GM19455 (cell line): Measurements from ENCODE around the gene C1QTNF1.
"Not testable (repeated sequence)": the region's sequence is repeated elsewhere in the genome, so short reads cannot be mapped to it uniquely, and the experiment has no call there.

Experiments
- ATAC-seq: cut with Tn5 transposase; IDR thresholded peaks from one replicate; pipeline ENCODE4 v1.9.1; 2021; ENCODE audit not compliant: unreplicated experiment

C1QTNF1 gene

DNA sequence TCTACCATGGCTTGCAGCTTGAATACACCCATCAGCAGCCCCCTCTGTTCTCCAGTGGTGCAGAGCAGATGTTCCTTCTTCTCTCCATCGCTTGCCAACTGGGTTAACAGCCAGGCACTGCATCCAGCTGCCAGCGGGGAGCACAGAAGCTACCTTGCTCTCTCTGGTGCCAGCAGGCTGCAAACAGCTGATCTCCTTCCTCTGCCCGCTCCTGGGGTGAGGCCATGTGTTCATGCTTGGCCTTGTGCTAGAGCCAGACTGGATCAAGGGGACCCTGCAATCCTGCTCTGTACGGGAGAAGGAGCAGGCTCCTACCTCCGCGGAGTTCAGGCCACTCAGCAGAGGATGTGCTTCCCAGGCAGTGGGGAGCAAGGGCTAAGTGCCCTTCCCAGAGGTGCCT lies 26.6 kb downstream of the C1QTNF1 start:
- ATAC-seq: no peak

DNA sequence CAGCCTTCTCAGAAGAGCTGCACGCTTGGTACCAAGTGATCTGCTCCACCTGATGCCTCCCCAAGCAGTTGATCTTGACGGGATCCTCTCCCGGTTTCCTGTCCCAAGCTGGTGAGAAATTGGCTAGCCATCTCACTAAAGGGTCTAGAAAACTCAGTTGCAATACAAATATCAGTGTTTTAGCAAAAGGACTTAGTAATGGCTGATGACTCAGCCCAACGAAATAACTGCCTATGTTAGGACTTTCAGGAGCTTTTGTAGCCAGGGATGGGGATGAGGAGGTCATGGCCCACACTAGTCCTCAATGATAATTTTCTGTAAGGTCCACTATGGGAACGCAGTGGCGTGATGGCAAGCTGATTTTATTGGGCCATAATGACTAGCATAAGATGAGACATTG lies 27.3 kb downstream of the C1QTNF1 start:
- ATAC-seq: no peak

DNA sequence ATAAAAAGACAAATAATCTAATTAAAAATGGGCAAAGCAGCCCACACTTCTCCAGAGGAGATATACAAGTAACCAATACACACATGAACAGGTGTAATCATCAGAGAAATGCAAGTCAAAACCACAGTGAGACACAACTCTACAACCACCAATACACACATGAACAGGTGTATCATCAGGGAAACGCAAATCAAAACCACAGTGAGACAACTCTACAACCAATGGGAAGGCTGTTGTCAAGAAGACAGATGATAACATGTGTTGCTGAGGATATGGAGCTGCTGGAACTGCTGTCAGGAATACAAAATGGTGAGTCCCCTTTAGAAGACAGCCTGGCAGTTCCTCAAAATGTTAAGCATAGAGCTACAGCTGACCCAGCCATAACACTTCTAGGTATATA lies 28.2 kb downstream of the C1QTNF1 start:
- ATAC-seq: no peak

DNA sequence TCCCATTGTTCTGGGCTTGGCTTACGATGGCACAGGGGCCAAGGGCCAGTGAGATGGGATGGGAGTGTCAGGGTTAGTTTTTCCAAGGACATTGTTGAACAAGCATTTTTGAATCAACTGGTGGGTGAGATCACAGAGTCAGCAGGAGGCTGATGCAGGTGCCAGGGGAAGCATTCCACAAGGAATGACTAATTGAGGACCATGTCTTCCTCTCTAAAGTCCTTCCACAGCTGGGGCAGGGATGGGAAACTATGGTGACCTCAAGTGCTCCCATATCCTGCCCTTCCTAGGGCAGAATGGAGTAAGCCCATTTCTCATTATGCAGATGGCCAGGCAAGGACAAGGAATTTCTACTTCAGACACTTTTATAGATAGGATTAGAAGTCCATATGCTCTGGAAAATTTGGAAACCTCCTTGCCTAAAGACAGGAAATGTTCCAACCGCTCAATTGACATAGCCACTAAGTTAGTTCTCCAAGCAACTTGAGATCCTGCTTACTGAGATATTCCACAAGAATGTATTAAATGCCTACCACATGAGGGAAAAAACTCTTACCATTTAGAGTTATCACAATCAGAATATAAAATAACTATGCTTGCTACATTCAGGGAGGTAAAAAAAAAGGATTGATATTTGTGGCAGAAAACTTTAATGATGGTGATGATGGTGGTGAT lies 29.4 kb downstream of the C1QTNF1 start:
- no peak for ATAC-seq

DNA sequence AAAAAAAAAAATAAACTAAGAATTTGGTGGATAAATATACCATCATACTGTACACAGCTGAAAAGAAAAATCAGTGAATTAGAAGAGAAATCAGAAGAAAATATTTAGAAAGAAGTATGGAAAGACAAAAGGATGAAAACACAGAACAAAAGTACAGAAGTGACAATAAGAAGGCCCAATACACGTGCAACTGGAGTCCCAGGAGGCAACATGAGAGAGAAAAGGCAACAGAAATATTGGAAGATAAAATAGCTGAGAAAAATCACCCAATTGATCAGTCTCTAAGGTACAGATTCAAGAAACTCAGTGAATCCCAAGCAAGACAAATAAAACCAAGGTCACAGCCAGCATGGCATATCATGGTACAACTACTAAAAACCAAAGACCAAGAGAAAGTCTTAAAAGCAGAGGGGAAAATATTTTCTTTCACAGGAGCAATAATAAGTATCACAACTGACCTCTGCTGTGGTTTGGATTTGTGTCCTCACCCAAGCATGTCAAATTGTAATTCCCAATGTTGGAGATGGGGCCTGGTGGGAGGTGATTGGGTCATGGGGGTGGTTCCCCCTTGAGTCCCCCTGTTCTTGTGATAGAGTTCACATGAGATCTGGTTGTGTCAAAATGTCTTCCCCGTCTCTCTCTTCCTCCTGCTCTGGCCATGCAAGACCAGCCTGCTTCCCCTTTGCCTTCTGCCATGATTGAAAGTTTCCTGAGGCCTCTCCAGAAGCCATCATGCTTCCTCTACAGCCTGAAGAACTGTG lies 30.4 kb downstream of the C1QTNF1 start:
- no peak for ATAC-seq

DNA sequence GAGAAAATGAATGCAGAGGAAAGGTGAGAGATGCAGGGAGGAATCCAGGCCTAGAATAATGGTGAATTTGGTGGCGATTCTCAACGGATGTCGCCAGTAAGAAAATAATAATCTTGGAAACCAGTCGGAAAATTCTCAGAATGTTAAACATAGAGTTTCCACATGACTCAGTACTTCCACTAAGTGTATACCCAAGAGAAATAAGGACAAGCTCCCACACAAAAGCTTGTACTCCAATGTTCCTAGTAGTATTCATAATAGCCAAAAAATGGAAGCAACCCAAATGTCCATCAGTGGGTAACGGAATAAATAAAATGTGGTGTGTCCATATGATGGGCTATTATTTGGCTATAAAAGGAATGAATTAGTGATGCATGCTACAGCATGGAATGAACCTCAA lies 31.2 kb downstream of the C1QTNF1 start:
- ATAC-seq: no peak

DNA sequence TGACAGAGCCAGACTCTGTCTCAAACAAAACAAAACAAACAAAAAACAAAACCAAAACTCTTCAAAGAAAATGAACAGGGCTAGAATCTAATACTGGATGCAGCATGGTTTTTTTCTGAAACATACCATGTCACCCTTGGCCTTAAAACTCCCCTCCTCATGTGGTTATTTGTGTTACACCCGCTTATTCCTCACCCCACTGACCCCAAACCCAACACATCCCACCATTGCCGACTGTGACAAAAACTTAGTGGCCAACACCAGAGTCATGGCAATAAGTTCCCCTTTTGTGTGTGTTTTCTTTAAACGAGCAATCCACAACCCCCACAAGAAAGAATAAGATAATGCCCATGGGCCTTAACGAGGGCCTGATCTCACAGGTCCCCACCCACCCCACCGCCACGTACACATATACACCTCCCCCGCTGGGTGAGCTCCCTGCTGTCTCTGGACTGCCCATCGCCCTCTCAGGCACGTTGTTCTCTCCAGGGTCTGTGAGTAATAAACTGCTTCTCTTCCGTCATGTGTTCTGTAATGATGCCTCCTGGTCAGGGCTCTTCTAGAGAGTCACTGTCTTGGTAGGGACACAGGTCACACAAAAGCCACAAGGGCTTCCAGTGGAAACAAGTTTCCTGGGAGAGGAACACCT lies 33.9 kb downstream of the C1QTNF1 start:
- no peak for ATAC-seq

DNA sequence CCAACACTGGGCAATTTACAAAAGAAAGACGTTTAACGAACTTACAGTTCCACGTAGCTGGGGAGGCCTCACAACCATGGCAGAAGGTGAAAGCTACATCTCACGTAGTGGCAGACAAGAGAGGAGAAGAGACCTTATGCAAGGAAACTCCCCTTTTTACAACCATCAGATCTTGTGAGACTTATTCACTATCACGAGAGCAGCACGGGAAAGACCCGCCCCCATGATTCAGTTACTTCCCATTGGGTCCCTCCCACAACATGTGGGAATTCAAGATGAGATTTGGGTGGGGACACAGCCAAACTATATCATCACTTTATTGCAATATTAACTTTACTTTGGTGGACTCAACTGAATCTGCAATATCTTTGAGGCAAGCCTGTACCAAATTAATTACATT lies 38.7 kb downstream of the C1QTNF1 start:
- no peak for ATAC-seq

DNA sequence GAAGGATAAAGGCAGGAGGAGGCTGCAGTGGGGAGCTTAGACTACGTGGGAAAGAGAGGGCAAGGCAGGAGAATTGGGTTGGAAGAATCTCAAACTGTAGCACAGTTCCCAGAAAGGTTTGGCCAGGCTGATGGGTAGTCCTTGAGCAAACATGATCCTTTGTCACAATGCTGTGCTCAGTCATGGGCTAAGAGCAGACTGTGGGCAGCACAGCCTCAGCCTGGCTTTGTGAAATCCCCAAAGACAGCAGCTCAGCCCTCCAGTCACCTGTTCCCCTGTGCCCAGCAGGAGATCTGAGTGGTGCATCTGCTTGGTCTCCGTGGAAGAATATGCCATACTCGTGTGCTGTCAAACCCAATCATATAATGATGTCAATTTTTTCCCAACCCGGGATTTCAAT lies 40.1 kb downstream of the C1QTNF1 start:
- no peak for ATAC-seq

DNA sequence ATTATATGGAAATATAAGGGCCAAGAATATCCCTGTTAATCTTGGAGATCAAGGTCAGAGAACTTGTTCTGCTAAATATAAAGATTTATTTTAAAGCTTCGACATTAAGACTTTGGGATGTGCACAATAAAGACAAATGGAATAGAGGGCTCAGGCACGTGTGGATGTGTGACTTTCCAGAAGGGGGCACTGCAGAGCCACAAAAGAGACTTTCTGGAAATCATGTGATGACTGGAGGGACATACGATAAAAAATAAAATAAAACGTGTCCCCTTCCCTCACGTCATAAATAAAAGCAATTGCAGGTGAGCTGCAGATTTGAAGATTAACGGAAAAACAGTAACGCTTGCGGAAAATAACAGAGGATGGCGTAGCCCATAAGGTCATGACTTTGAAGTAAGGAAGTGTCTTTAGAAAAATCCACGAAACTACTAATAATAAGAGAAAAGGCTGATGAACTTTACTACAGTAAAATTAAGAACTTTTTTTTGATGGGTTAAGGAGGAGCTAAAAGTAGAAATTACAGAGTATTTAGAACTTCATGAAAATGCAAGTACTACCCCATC lies 41.2 kb downstream of the C1QTNF1 start:
- no peak for ATAC-seq

DNA sequence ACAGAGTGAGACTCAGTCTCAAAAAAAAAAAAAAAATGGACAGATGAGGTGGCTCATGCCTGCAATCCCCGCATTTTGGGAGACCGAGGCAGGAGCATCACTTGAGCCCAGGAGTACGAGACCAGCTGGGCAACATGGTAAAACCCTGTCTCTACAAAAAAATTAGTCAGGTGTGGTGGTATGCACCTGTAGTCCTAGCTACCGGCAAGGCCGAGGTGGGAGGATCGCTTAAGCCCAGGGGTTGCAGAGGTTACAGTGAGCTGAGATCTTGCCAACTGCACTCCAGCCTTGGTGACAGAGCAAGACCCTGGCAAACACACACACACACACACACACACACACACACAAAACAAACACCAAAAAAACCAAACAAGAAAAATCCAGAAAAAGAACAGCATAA lies 43.0 kb downstream of the C1QTNF1 start:
- no peak for ATAC-seq

DNA sequence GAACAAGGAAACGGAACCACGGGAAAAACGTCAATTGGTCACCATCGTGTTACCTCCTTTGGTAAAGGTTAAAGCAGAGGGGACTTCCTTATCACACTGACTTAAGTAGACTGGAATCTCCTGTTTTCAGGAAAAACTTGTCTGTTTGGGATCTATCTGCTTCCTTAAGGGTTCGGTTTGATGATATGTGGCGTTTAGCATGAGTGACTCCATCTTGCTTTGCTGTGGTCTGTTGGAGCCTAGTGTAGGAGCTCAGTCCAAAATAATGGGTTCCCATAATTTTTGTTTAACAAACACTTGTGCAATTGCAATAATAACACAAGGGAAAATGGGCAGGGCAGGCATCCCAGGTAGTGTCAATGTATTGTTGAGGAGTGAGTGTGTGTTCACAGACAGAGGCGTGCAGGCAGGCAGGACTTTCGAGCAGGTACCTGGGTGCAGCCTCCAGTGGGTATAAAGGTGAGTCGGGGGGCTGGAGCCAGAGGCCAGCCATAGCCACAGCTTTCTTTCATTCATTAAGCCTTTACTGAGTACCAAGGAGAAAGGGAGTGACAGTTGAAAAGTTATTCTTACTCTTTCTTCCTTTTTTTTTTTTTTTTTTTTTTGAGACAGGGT lies 46.4 kb downstream of the C1QTNF1 start:
- no peak for ATAC-seq

DNA sequence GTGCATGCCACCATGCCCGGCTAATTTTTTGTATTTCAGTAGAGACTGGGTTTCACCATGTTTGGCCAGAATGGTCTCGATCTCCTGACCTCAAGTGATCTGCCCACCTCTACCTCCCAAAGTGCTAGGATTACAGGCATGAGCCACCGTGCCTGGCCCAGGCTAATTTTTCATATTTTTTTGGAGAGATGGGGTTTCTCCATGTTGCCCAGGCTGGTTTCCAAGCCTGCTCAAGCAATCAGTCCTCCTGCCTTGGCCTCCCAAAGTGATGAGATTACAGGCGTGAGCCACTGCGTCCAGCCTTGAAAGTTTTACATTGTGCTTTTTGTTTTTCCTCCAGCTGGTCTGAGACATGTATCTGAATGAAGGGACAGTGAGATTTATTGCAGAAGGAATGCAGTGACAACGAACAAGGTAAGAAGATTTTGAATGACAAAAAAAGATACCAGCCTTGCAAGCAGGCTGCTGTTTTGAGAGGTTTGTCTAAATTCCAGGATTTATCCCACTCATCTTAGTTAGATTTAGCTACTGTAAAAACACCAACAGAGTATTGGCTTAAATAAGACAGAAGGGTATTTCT lies 47.3 kb downstream of the C1QTNF1 start:
- no peak for ATAC-seq

DNA sequence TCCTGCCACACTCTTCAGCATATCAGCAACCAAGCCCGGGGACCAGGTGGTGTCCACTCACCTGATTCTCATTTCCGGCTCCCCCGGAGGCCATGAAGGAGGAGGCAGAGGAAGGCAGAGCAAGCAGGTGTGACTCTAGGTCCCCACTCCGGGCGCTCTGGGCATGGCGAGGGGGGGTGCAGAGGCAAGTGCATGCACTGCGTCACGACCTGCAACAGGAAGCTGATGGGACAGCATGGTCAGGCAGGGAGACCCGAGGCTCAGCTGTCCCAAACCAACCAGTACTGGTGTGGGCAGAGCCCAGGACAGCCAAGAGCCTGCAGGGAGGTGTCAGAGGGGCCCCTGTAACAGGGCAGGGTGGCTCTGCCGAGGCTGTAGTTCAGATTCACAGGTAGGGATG lies 48.6 kb downstream of the C1QTNF1 start:
- no peak for ATAC-seq

DNA sequence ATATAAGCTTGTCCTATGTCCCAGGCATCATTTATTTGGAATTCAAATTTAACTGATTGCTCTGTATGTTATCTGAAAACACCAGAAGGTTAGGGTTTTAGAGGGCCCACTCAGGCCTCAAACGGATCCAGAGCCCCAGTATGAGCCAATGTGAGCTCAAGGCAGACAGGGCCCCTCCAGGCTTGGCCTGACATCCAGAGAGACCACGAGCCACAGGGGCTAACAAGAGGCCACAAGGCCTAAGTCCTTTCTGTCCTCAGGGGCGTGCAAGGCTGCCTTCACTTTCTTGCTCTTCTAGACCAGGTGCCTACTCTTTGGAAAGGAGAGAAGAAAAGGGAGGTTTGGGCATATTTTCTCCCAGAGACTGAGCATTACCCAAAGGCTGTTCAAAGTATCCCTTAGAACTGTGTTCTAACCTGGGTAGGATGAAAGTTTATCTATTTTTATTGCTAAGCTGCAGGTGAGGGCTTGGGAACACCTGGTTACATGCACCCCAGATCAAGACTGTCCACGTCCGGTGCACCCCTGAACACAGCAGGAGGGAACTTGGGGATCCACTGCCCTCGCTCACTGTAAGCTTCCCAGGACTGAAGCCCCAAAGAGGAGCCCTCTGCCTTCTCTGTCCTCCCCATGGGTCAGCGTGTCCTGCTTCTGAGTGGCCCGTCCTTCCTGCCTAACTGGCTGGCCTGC lies 49.2 kb downstream of the C1QTNF1 start:
- ATAC-seq: no peak

DNA sequence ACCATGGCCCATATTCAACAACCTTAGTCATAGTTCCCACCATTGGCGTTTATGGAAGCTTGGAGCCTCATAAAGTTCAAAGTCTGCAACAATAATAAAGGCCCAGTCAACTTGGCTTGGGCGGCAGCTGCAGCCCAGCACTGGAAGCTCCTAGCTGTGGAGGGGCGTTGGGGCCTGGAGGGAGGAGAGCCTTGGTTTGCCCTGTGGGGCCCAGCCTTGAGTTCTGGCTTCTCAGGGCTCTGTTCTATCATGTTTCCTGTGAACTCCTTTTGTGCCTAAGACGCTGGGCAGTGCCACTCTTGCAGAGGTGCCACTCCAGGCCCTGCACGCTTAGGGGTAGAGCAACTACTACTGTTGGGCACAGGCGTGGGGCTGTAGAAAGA lies 49.7 kb downstream of the C1QTNF1 start:
- ATAC-seq: no peak

DNA sequence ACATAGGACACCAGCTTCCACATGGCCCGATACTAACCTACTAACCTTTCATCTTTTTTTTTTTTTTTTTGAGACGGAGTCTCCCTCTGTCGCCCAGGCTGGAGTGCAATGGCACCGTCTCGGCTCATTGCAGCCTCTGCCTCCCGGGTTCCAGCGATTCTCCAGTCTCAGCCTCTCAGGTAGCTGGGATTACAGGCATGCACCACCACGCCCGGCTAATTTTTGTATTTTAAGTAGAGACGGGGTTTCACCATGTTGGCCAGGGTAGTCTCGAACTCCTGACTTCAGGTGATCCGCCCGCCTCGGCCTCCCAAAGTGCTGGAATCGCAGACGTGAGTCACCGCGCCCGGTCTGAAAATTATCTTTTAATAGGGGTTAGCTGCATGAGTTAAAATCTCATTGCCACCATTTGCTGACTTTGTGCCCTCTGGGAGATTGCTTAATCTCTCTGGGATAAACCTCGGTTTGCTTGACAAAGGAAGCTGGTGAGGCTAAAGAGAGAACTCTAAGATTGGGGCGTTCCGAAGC lies 50.2 kb downstream of the C1QTNF1 start:
- ATAC-seq: not testable (repeated sequence)

DNA sequence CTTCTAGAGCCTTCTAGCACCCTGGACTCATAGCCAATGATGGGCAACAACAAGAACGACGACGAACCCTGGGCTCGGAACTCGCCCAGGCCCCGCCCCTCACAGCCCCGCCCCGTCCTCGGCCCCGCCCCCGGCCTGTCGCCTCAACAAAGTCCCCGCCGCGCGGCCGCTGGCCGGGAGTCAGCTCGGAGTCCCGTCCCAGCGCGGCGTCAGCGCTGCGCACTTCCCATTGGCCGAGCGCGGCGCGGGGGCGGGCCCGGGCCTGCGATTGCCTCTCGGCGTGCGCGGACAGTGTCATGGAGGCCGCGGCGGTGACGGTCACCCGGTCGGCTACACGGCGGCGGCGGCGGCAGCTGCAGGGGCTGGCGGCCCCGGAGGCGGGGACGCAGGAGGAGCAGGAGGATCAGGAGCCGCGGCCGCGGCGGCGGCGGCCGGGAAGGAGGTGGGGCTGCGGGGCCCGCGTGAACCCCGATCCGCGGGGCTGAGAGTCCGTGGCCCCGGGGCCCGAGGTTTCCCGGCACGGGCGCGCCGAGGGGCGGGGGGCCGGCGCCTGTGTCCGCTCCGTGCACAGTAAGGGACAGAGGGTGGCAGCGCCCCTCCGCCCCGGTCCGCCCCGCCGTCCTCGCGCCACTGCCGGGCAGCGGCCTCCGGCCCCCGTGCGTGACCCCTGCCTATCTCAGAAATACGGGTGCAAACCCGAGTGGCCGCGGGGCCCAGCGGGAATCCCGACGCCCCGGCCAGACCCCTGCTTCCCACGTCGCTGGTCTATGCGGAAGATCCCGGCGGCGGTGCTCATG lies 50.9 kb downstream of the C1QTNF1 start, which contains the start of gene ENGASE:
ENGASE (plus strand) TSS at position 176 of the 797 bp plus-strand sequence; CDS start at position 297, 121 bp downstream.
- peak; percentile 93 for ATAC-seq

DNA sequence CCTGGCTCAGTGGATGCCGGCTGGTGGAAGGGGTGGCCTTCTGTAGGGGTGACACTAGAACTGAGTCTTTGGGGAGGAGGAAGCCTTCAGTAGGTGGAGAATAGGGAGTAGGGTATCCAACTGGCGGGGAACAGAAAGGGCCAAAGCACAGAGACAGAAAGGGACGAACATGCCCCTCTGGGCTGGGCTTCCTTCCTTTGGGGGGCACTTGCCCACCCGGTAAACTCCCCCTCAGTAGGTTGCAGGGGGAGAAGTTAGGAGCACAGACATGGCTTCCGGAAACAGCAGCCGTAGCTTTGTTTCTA lies 51.4 kb downstream of the C1QTNF1 start:
- ATAC-seq: peak; percentile 12
